ENCODE results near the gene ZBTB7C. TPM values are rescaled to one million over a fixed set of nuclear protein-coding genes. Genes with fewer than 3 reads are reported as not detected.

ZBTB7C gene
- total and polyA plus RNA-seq, 2 of the 4 experiments (the other 2 are of a cell fraction): not detected

DNA sequence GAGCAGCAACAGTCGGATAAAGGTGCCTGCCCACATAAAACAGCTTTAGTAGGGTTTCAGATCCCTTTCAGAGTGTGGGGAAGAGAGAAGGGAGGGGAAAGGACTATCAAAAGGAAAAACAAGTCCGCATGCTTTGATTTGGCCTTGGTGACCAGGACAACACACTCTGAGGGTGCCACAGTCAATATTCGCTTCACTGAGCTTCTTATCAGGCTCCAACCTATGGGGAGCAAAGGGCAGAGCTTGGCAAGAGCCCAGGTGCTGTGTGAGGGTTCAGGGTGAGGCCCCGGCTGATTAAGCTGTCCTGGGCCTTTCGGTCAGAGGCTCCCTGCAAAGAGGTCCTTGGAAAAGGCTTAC is 241.3 kb downstream of the ZBTB7C start:
- H3K14ac ChIP-seq (replicated peaks; ENCODE audit: low read depth, low read length): no peak overlapping the region
- no peak overlapping the region for H4K5ac ChIP-seq (ENCODE audit: low read depth, low read length)
- H2BK20ac ChIP-seq (ENCODE audit: low read depth, low read length): no peak overlapping the region
- ChIA-PET CTCF (no interaction called here), POLR2A (ENCODE audit: unreplicated experiment) (no interaction called here)
- no peaks in the 10 kb centered on the region for H3K9me3 ChIP-seq (ENCODE audit: control insufficient read depth, insufficient read depth, low read length)
- no peak overlapping the region for H3K56ac ChIP-seq (ENCODE audit: extremely low read depth, insufficient read depth, low read length)
- no peak overlapping the region for H4K8ac ChIP-seq (ENCODE audit: low read depth in 2 of 2, low read length in 2 of 2)
- dilution Hi-C loops (cut with HindIII; ENCODE audit: low sequenced_read_pairs, unreplicated experiment) (no loop called here), intact Hi-C loops (cut with micrococcal nuclease) (no loop called here), in situ Hi-C loops (cut with MboI; ENCODE audit: low sequenced_read_pairs) (no loop called here)
- H3K23ac ChIP-seq (ENCODE audit: low read depth, low read length): no peak overlapping the region
- H4K91ac ChIP-seq (ENCODE audit: insufficient read depth, low read depth, low read length): no peak overlapping the region
- no peak overlapping the region for H3K4ac ChIP-seq (ENCODE audit: low read depth, low read length)
- no peak overlapping the region for H3K4me3 ChIP-seq (ENCODE audit: insufficient read depth, low read depth, low read length)
- peaks cover 28% of the 10 kb centered on the region for H3K27me3 ChIP-seq (ENCODE audit: control insufficient read depth, insufficient read depth, low read length)
- no peak overlapping the region for H2AK9ac ChIP-seq (replicated peaks; ENCODE audit: low read depth, low read length, poor library complexity)
- H3K18ac ChIP-seq (ENCODE audit: low read depth, low read length): no peak overlapping the region
- BruUV-seq (replicated peaks): no TSS peak
- no peaks in the 10 kb centered on the region for H3K4me1 ChIP-seq (ENCODE audit: control insufficient read depth, insufficient read depth, low read length)
- no peaks in the 10 kb centered on the region for H3K79me1 ChIP-seq (ENCODE audit: low read depth in 1 of 2, low read length in 2 of 2)
- no peaks in the 10 kb centered on the region for H3K36me3 ChIP-seq (ENCODE audit: control insufficient read depth, insufficient read depth, low read length)
- 40% methylated on average over 1 of the region's 5 CpGs; no CpG with 5 or more reads in 1 of the 2 experiments for WGBS, 2 experiments (ENCODE audit: extremely low coverage in 2 of 2, insufficient read length in 1 of 2)
- no peak overlapping the region for H3K4me2 ChIP-seq (ENCODE audit: low read depth, low read length)
- H2BK15ac ChIP-seq (ENCODE audit: low read depth, low read length): no peak overlapping the region
- no peaks in the 10 kb centered on the region for H3K9me1 ChIP-seq (ENCODE audit: insufficient read depth, low read length)
- DNase-seq: no peak
- TF ChIP-seq POLR2A (IDR thresholded peaks at IDR 0.05; ENCODE audit: low read depth, low read length) (no peak), MAZ (IDR thresholded peaks at IDR 0.05; ENCODE audit: borderline replicate concordance, low read depth, low read length) (no peak), BHLHE40 (IDR thresholded peaks at IDR 0.05; ENCODE audit: low read depth, low read length) (no peak), MXI1 (IDR thresholded peaks at IDR 0.05; ENCODE audit: borderline replicate concordance, low read depth, low read length) (no peak), MAFK (IDR thresholded peaks at IDR 0.05; ENCODE audit: low read depth, low read length) (no peak), RFX5 (IDR thresholded peaks at IDR 0.05; ENCODE audit: low read depth, low read length) (no peak), NFE2L2 (IDR thresholded peaks at IDR 0.05; ENCODE audit: low read depth, low read length) (no peak), SMC3 (IDR thresholded peaks at IDR 0.05; ENCODE audit: low read depth, low read length) (no peak), RAD21 (IDR thresholded peaks at IDR 0.05; ENCODE audit: low read length) (no peak), FOS (IDR thresholded peaks at IDR 0.05; ENCODE audit: low read depth, low read length) (no peak), CHD1 (IDR thresholded peaks at IDR 0.05; ENCODE audit: low read depth, low read length) (no peak), USF2 (IDR thresholded peaks at IDR 0.05; ENCODE audit: low read depth, low read length) (no peak), RCOR1 (IDR thresholded peaks at IDR 0.05; ENCODE audit: insufficient replicate concordance, low read length) (no peak), CEBPB (IDR thresholded peaks at IDR 0.05; ENCODE audit: low read depth, low read length) (no peak)
- TF ChIP-seq, protein P1, sequence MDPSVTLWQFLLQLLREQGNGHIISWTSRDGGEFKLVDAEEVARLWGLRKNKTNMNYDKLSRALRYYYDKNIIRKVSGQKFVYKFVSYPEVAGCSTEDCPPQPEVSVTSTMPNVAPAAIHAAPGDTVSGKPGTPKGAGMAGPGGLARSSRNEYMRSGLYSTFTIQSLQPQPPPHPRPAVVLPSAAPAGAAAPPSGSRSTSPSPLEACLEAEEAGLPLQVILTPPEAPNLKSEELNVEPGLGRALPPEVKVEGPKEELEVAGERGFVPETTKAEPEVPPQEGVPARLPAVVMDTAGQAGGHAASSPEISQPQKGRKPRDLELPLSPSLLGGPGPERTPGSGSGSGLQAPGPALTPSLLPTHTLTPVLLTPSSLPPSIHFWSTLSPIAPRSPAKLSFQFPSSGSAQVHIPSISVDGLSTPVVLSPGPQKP (IDR thresholded peaks at IDR 0.05; ENCODE audit: borderline replicate concordance, low read depth, low read length): no peak
- TF ChIP-seq, protein P2, sequence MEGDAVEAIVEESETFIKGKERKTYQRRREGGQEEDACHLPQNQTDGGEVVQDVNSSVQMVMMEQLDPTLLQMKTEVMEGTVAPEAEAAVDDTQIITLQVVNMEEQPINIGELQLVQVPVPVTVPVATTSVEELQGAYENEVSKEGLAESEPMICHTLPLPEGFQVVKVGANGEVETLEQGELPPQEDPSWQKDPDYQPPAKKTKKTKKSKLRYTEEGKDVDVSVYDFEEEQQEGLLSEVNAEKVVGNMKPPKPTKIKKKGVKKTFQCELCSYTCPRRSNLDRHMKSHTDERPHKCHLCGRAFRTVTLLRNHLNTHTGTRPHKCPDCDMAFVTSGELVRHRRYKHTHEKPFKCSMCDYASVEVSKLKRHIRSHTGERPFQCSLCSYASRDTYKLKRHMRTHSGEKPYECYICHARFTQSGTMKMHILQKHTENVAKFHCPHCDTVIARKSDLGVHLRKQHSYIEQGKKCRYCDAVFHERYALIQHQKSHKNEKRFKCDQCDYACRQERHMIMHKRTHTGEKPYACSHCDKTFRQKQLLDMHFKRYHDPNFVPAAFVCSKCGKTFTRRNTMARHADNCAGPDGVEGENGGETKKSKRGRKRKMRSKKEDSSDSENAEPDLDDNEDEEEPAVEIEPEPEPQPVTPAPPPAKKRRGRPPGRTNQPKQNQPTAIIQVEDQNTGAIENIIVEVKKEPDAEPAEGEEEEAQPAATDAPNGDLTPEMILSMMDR (conservative IDR thresholded peaks at IDR 0.05; ENCODE audit: low read depth, low read length): no peak
- H3K9ac ChIP-seq (ENCODE audit: low read depth, low read length): no peak overlapping the region
- no peak overlapping the region for H2AK5ac ChIP-seq (ENCODE audit: low read depth, low read length)
- no peaks in the 10 kb centered on the region for H4K20me1 ChIP-seq (ENCODE audit: insufficient read depth, low read length)
- H2BK5ac ChIP-seq (ENCODE audit: low read depth, low read length, poor library complexity, severe bottlenecking): no peak overlapping the region
- H2AFZ ChIP-seq (replicated peaks; ENCODE audit: low read length, poor library complexity): no peak overlapping the region
- no peak overlapping the region for H3K27ac ChIP-seq (ENCODE audit: insufficient read depth, low read length)
- H2BK120ac ChIP-seq (ENCODE audit: low read depth, low read length): no peak overlapping the region
- ATAC-seq (ENCODE audit: low read depth): no peak
